GM19023 (cell line): ENCODE measurements around the gene AUTS2.

Source experiments
- ATAC-seq: cut with Tn5 transposase; IDR thresholded peaks from one replicate; pipeline ENCODE4 v1.9.1; 2021; ENCODE audit warnings: mild to moderate bottlenecking, moderate library complexity; ENCODE audit not compliant: unreplicated experiment

Gene AUTS2

DNA sequence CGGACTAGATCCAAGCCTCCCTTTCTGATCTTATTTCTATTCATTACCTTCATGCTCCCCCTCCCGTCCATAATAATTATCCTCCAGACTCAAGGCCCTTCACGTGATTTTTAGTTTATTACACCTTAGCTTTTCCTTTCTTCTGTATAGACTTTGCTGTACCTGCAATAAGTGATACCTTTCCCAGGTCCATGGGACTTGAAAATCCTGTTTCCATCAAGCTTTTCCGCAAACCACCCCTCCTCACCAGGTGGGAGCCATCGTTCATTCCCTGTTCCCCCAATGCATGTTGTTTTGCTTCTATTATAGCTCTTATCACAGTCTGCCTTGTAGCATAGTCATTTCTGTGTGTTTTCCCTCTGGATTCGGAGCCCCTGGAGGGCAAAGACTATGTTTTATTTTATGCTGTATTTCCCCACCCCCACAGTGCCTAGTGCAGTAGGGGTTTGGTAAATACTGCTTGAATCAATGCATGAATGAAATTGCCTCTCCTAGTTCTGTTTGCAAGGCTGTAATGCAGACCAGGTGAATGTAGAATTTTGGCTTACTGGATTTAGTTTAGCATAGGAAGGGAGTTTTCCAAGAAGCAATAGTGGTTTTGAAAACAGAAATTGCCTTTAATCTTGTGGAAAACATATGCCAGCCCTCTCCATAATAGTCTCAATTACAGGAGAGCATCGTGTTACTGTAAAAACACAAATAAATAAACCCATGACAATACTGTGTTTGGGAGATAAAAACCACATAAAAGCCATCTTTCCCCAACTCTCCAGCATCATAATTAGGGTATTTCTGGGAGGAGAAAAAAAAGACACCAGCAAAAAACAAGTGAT, 213.4 kb downstream of the AUTS2 start:
- ATAC-seq: no peak

DNA sequence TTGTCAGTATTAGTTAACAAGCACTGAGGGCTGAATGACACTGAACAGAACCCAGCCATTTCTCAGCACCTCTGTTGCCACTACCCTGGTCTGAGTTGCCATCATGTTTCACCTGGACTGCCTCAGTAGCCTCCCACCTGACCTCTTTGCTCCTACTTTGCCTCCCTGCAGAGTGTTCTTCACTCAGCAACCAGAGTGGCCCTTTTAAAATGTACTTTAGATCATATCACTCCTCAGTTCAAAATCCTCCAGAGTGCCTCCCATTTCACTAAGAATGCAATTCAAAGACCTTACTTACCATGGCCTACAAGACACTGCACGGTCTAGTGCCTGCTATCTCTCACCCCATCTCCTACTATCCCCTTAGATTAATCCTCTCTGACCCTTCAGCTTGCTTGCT, 214.5 kb downstream of the AUTS2 start:
- ATAC-seq: no peak

DNA sequence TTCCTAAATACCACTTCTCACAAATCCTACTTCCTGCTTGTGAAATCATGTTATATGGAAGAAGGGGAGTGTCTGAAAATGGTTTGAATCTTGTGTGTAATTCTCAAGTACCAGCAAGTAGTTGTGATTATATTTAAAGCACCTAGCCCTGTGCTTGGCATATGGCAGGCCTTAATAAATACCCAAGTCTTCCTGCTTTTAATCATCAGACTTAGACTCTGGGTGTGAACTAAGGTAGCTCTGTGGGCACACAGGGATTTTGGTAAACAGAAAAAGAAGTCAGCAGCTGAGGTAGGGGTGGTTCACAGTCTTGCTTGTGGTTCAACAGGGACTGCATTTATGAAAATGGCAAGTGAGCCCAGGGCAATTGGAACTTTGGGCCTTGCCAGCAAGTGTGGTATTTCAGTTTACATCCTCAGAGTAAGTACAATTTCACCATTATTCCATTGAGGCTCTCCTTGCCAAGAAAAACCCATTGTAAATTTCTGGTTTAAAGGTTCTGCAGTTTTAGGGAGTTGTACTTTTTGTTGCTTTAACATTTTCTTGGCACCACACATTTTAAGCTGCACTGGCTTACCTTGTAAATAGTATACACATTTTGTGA, 215.5 kb downstream of the AUTS2 start:
- no peak for ATAC-seq

DNA sequence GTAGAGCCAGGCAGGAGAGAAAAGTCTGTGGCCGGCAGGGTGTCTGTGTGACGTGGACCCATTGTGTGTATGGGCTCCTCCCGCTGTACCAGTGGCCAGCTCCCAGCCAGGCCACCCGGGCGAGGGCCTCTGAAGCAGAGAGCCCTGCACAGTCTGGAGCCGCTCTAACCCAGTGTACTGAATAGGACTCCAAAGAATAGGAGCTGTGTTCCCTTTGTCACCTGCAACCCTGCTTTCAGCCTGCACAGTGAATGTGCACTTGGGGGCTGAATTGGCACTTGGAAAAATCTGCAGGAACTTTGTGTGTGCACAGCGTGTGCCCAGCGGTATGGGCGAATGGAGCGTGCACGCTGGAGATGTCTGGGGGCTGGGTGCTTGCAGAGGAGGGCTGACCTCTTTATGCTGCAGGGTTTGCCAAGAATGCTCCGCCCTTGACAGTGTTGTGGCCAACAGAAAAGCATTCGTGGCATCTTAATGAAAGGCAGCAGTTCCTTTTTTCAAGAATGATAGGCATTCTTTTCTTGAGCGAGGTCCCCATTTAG, 216.2 kb downstream of the AUTS2 start:
- ATAC-seq: no peak

DNA sequence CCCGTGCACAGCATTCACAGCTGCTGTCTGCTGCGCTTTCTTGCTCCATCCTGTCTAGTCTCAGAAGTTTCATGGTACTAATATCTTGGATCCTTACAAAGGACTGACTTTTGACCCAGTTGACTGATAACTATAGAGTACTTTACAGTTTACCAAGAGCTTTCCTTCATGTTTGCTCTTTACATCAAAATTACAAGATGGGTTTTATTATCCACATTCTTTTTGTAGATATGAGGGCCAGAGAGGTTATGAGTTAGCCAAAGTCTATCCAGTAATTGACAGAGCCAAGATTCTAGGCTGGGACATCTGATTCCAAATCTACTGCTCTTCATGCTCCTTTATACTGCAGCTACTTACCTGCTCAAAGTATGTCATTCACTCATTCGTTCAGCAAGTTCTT, 218.2 kb downstream of the AUTS2 start:
- ATAC-seq: no peak

DNA sequence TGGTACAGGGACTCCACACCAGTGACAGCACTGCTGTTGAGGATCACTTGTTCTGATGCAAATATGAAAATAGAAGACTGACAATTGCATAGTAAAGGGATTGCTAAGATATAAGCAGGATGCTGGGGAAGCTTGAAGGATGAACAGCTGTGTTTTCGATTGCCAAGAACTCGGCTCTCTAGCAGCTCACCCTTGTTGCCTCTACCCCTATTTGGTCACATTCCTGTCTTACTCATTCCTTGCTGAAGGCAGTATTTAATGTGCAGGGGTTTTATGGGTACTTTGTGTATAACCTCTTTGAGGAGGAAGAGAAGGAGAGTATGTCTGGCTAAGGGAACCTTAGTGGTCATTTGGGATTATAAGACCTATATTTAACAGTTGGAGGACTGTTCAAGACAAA, 218.8 kb downstream of the AUTS2 start:
- ATAC-seq: no peak

DNA sequence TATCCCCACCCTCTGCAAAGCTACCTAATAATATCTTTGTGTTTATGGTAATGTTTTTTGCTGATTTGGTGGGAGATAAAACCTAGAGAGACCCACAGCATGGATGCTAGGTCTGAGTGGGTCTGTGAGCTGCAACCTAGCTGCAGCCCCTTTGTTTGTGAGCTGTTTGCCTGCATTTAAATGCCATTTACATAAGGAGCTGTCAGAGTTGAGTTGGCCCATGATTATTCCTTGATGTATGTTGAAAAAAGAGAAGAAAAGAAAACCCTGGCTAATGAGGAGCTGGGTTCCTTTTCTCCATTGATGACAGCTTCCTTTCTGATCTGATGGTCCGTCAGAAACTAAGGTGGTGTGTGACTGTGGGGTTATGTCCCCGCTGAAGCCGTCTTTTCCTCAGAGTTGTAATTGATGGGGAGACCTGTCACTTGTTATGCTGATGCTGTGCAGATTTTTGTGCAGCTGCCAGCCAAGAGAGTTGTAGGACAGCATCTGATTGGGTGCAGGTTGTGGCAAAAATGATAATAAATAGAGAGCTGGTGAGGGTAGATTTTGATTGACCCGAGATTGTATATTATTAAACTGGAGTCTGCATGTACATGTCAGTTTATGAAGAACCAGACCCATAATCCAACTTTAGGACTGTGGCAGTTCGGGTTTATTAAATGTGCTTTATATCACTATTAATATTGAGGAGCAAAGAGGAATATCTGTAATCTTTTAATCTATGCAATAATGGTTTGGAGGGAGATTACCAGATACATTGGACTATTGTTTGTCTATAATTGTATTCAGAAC, 219.8 kb downstream of the AUTS2 start:
- no peak for ATAC-seq

DNA sequence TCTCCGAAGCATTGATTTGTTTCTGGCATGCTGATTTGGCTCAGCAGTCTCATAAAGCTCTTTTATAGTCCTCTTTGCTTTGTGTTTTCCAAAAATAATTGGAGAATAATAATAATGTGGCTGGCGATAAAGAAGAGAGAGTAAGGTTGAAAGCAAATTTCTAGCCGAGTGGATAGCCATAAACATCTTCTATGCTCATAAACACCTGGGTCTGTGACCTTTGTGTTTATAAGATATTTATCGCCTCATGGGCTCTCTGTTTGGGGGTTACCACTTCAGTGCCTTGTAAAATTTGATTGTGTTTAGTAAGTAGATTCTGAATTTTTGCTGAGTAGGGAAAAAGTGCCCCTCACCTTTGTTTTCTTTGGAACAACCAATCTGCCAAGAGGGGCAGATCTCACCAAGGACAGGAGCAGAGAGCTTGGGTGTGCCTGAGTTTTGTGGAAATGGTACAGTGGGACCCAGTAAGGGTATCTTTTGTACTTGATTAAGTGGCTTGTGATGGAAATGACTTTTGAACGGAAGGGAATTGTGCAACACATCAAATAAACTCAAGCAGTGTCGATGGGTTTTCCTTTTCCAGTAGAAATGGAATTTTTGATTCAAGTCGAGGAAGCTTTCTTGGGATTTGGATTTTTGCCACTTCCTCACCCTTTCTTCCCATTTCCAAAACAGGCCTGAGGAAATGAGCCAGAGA, 220.5 kb downstream of the AUTS2 start:
- ATAC-seq: no peak

DNA sequence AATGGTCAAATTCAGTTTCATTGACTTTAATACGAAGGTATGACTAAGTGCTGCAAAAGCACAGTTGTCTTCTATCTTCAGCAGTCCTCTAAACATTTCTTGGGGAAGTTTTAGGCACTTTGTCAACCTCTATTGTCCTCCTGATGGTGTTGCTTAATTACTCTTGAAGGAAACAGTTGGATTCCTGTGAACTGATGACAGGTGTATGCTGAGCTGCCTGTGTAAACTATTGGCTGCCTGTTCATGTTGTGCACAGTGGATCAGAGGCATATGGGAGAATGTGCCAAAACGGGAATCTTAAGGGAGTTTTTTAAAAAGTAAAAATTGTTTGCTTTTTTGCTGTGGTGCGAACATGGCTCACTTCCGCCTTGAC, 221.0 kb downstream of the AUTS2 start:
- ATAC-seq: no peak

DNA sequence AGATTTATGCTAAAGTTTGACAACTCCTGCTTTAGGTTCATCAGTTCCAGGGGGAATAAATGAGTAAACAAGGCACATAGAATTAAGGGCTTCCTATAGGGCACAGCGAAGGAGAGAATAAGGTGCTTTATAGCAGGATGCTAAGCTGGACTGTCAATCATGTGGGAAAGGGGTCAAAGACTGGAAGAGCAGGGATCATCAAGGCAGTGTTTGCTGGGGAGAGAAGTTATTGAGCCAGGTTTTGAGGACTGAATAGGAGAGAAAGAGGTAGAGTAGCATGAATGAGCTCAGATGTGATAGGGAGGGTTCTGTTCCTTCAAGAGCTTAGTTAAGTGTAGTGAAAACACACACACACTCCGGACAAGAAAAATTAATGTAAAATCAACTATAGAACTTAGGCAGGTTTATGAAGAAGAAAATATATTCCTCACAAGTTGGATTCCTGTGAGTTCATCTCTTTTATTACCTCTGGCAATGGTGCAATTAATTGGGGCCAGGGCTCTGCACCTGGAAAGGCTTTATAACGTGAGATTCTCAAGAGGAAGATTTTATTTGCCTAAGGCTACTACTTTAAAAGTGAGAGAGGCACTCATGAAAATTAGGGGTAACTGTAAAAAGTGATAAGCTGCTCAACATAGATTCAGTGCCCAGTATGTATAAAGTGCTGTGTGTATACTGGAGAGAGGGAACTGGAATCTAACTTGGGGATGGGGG, 222.4 kb downstream of the AUTS2 start:
- ATAC-seq: no peak

DNA sequence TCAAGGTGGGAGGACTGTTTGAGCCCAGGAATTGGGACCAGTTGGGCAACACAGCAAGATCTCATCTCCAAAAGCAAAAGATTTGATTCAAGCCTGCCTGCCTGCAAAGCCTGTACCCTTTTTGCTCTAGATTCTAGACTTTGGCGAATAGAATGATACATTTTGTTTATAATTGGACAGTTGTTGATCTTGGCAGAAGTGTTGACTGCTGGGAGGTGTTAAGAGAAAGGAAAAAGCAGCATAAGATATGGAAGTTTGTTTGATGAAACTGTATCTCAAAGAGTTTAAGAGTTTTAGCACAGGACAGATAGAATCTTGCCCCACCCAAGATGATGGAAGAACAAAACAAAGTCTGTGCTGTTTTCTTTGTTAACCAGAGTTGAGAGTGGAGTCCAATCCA, 224.1 kb downstream of the AUTS2 start:
- ATAC-seq: no peak

DNA sequence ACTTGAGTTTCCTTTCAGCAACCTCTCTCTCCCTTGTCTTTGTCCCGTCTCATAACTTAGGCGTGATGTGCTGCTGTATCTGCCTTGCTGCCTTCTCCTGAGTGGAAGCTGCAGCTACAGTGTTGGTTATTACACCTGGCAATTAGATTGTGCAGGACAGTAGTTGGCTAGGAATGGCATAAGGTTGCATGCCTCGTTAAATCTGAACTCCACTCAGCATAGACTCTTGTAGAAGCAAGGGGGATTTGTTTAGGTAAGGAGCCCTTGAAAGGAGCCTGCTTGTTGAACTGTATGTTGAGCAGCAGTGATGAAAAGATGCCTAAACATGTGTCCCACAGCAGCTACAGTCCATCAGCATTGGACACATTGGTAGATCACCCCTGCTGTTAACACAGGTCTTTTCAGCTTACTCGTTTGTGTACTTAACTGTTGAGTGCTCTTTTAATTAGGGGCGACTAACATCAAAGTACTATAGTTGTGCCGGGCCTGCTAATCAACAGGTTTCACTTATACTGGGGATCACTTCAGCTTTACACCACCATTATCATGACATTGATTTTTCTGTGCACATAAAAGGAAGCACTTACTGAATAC, 225.0 kb downstream of the AUTS2 start:
- ATAC-seq: no peak

DNA sequence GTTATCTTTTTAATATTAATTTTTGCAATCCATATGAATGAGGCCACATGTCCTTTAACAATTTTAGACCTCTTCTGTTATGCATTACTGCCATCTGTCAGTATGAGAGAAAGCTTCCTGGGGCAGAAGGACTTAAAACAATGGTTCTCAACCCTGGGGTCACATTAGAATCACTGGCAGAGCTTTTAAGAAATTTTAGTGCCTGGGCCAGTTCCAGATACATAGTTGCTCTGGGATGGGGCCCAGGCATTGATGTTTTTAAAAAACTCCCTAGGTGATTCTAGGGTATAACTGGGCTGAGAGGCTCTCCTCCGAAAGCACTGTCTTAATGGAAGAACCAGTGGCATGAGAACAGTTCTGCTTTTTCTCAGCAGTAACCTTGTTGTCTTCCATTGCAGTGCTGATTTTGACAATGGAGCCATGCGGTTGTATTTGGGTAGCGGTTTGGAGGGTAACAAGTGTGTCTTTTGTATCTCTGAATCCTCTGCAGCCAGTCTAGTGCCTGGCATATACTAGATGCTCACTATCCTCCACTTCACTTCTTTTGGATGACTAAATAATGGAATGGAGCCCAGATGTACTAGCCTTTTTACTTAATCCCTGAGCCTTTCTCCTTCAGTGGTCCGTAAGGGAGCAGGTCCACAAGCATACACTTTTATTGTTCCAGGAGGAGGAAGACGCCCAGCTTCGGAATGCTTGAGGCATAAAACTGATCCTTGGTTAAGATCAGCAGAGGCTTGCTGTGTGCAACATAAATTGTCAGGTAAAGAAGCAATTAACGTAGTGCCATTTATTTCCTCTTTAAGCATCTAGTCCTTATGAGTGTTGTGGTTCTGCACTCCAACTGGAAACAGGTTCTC, 227.1 kb downstream of the AUTS2 start:
- ATAC-seq: no peak

DNA sequence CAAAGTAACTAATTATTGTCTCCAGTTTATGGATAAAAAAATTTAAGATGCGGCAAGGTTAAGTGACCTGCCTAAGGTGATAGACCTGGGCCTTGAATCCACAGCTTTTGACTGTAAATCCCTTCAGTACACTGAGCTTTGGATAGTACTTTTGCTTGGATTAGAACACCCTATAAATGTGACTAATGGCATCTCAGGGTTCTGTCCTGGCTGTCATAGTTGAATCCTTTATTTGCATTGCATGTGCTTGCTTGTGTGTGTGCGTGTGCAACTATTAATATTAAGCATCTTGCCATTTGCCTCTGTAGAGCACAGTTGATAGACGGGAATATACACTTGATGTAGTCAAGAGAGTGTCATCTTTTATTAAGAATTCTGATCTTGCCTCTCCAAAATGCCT, 228.0 kb downstream of the AUTS2 start:
- no peak for ATAC-seq

DNA sequence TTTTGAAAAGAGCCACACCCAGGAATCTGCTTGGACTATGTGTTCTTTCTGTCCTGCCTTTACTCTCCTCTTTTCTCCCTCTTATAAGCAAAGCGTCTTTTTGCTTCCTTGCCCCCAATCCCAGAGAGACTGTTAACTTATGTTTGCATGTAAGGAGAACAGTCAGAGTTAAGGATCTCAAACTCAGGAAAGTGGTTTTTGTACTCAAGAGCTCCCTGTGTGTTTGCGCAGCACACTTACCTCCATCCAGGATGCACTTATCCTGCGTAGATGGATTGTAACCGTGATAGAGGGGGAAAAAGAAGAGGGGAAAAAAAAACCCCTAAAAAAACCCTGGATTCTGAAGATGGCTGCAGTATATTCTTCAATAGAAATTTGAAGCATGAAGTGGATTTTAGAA, 228.9 kb downstream of the AUTS2 start:
- no peak for ATAC-seq

DNA sequence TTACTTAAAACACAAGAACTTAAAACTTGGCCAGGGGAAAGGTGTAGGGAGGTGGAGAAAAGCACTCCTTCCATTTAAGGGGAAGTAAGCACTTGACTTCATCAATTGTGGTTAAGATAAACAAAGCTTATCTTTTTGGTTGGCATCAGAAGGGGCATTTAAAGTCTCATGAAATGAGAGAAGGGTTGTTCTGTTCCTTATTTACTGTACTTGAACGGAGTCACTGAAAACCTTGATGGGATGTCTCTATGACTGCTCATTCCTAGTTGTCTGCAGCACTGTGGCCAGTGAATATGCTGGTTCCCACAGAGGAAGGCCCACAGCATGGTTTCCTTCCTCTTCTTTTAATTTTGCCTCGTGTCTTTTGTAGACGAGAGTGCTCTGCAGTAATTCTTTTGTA, 229.3 kb downstream of the AUTS2 start:
- ATAC-seq: no peak

DNA sequence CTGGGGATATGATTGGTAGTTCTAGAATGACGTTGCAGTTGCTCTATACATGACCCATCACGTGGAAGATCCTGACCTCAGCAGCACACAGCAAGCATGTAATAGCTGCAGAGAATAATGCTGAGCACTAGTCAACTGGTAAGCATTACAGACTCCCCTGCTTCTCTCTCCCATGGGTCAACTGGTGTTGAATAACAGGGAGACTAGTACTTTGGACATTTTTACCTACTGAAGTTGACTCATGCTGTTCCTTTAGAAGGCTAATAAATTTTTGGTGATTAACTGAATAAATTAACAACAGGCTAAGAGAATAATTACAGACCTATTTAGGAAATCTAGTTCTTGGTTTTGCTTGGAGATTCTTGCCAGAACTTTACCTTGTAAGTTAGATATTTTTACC, 234.1 kb downstream of the AUTS2 start:
- no peak for ATAC-seq

DNA sequence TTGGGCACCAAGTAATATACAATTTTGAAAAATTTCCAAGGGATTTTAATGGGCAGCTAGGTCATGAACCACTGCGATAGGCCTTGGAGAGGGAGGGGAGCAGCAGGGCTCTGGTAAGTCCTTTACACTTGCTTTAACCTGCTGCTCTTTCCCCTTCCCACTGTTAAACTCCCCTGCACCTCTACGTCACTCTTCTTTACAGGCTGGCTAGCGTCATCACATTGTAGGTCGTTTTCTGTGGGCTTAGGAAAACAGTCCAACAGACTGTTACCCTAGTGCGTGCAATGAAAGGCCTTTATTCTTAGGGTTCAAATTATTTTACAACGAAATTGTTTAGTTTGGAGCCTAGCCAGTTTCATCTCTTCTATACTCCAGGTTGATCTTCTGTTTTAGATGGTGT, 235.7 kb downstream of the AUTS2 start:
- ATAC-seq: no peak

DNA sequence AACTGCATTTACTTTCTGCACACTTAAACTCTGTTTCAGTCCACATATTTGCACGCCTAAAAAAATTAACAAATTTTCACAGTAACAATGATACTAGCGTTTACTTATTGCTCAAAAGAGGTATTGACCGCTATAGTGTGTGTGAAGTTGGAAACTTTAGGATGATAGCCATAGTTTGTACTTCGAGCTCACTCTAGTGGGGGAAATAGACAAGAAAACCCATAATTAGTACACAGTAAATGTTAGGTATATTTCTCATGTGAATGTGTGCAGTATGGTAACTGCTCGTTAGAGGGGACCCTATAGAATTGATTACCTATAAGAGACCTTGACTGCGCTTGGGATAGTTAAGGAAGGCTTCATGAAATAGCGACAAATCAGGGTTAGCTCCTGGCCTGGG, 238.4 kb downstream of the AUTS2 start:
- ATAC-seq: no peak
